MM.1S (cell line): ENCODE results near the gene NOP14.

Source experiments
- DNase-seq: peaks from one replicate; pipeline ENCODE4 v3.0.0-alpha.2; 2015
- H2AFZ ChIP-seq: fragments of 300-600 bp; sonication (generic); 2 replicates; pipeline ENCODE4 v1.6.0; 2016; ENCODE audit warnings: antibody characterized with exemption, low read length
- H3F3A ChIP-seq: fragments of 300-600 bp; sonication (generic); 2 replicates; pipeline ENCODE4 v1.6.1; 2016; ENCODE audit warnings: mild to moderate bottlenecking, antibody characterized with exemption, low read length, moderate library complexity, mixed read lengths; ENCODE audit not compliant: insufficient read depth
- H3K27ac ChIP-seq: fragments of 300-600 bp; sonication (generic); 2 replicates; pipeline ENCODE4 v1.5.1; 2016; ENCODE audit warnings: mild to moderate bottlenecking, low read length
- H3K27me3 ChIP-seq: fragments of 300-600 bp; sonication (generic); replicated peaks from 2 replicates; pipeline ENCODE4 v1.6.0; 2016; ENCODE audit warnings: low read length; ENCODE audit not compliant: insufficient read depth
- H3K36me3 ChIP-seq: fragments of 300-600 bp; sonication (generic); replicated peaks from 2 replicates; pipeline ENCODE4 v1.6.1; 2016; ENCODE audit warnings: mild to moderate bottlenecking, low read length, mixed read lengths; ENCODE audit not compliant: insufficient read depth
- H3K4me1 ChIP-seq: fragments of 300-600 bp; sonication (generic); 2 replicates; pipeline ENCODE4 v1.6.1; 2016; ENCODE audit warnings: low read length, mixed read lengths
- H3K4me2 ChIP-seq: fragments of 300-600 bp; sonication (generic); 2 replicates; pipeline ENCODE4 v1.6.0; 2016; ENCODE audit warnings: low read depth, low read length
- H3K4me3 ChIP-seq: fragments of 300-600 bp; sonication (generic); 2 replicates; pipeline ENCODE4 v1.5.1; 2016; ENCODE audit warnings: low read length, mixed read lengths
- H3K79me2 ChIP-seq: fragments of 300-600 bp; sonication (generic); 2 replicates; pipeline ENCODE4 v1.6.1; 2016; ENCODE audit warnings: mixed run types, low read length, mixed read lengths
- H3K9ac ChIP-seq: fragments of 300-600 bp; sonication (generic); 2 replicates; pipeline ENCODE4 v1.6.1; 2016; ENCODE audit warnings: low read length, mixed read lengths
- H3K9me2 ChIP-seq: fragments of 300-600 bp; sonication (generic); replicated peaks from 2 replicates; pipeline ENCODE4 v1.6.1; 2016; ENCODE audit warnings: mild to moderate bottlenecking, low read length, mixed read lengths; ENCODE audit not compliant: insufficient read depth
- H3K9me3 ChIP-seq: fragments of 300-600 bp; sonication (generic); replicated peaks from 2 replicates; pipeline ENCODE4 v1.6.1; 2016; ENCODE audit warnings: mild to moderate bottlenecking, low read length, mixed read lengths; ENCODE audit not compliant: insufficient read depth
- H4K20me1 ChIP-seq: fragments of 300-600 bp; sonication (generic); 2 replicates; pipeline ENCODE4 v1.6.1; 2016; ENCODE audit warnings: mild to moderate bottlenecking, low read length, moderate library complexity, mixed read lengths; ENCODE audit not compliant: insufficient read depth
- EZH2 ChIP-seq: fragments of 300-600 bp; sonication (generic); optimal IDR thresholded peaks from 2 replicates; pipeline ENCODE3; 2017; ENCODE audit warnings: low read depth, mild to moderate bottlenecking, antibody characterized with exemption, low read length, mixed read lengths
- EZH2phosphoT487 ChIP-seq: fragments of 300-600 bp; sonication (generic); IDR thresholded peaks from 2 replicates; pipeline ENCODE4 v1.6.1; 2018; ENCODE audit warnings: antibody characterized with exemption, low read length
- TF ChIP-seq, protein P1 (sequence below): fragments of 300-600 bp; sonication (generic); IDR thresholded peaks from 2 replicates; pipeline ENCODE4 v1.5.1; 2016; ENCODE audit warnings: antibody characterized with exemption, low read length, mixed read lengths

Gene NOP14

DNA sequence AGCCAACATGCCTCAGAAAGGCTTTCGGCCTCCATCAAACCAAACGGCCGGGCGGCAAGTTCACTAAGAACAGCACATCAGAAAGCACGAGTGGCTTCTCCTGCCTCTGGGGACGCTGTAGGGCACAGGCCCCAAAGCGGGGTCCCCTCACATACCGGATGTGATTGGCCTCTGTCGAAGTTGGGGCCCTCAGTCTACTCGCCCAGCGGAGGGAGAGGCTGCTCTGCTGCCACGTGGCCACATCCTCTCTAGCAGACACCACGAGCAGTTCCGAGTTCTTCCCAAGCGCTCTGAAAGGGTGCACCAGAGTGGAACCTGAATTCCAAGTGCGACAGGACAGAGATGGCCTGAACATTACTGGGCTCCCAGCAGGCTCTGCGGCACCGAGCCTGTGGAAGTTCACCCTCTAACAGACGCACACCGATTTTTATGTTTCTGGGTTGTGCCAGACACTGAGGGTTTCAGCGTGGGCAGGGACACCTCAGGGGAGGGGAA lies 21.1 kb downstream of the NOP14 start:
- H3K79me2 ChIP-seq, result peaks cover under 1% of the 10 kb centered on the region
- no peak overlapping the region for H3K9ac ChIP-seq
- no peak for TF ChIP-seq EZH2
- H3F3A ChIP-seq, result 0 out of 2 replicates have a peak, but pooled peaks cover under 1% of the 10 kb centered on the region
- no peaks in the 10 kb centered on the region for H3K27me3 ChIP-seq
- no peaks in the 10 kb centered on the region for H4K20me1 ChIP-seq
- no peak overlapping the region for H3K27ac ChIP-seq
- DNase-seq, result no peak
- peaks cover 5% of the 10 kb centered on the region for H3K36me3 ChIP-seq
- no peak overlapping the region for H3K4me3 ChIP-seq
- H3K4me2 ChIP-seq, result no peak overlapping the region
- H3K4me1 ChIP-seq, result no peaks in the 10 kb centered on the region
- H2AFZ ChIP-seq, result no peak overlapping the region
- no peaks in the 10 kb centered on the region for H3K9me3 ChIP-seq
- no peaks in the 10 kb centered on the region for H3K9me2 ChIP-seq

DNA sequence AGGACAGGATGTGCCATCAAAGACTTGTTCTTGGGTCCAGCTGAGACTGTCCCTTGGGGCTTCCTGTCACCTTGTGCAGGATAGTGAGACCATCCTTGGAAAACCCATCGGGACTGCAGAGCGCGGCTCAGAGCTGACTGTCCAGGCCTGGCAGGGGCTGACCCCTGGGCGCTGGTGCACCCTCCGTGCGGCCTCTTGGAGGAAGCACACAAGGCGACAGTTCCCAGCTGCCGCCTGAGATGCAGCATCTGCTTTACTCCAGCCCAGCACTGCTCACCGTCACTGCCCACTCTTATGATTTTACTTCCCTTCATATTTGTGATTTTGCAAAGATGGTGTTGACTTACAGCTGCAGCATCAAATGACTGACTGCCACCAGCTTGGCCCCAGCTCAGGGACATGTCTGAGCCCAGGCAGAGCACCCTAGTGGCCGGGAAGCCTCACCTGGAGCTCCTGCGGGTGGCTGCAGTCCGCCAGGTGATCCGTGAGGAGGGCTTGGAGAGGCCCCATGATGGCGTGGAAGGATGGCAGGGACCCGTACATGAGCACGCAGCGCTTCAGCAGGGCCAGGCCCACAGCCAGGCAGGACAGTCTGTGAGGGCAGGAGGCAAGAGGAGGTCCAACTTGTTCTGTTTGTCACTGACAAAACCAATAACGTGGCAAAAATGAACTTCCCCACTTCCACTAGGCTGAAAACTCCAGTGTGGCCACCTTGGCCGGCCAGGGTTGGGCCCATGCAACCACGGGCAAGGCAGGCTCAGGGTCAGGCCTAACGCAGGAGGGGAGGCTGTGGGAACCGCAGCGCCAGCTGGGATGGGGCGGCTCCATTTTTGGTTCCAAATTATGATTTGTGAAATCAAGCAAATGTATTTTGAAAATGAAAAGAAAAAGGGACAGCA lies 21.8 kb downstream of the NOP14 start:
- H3K27me3 ChIP-seq, result no peaks in the 10 kb centered on the region
- no peak overlapping the region for H3K4me3 ChIP-seq
- H4K20me1 ChIP-seq, result no peaks in the 10 kb centered on the region
- no peaks in the 10 kb centered on the region for H3K9me2 ChIP-seq
- no peak overlapping the region for H2AFZ ChIP-seq
- no peaks in the 10 kb centered on the region for H3K4me1 ChIP-seq
- no peak overlapping the region for H3K4me2 ChIP-seq
- no peaks in the 10 kb centered on the region for H3K9me3 ChIP-seq
- no peaks in the 10 kb centered on the region for H3K79me2 ChIP-seq
- no peak for DNase-seq
- no peak overlapping the region for H3K9ac ChIP-seq
- H3K27ac ChIP-seq, result no peak overlapping the region
- peaks cover 7% of the 10 kb centered on the region; the same call in 1 of the 2 replicates for H3F3A ChIP-seq
- TF ChIP-seq, protein P1, sequence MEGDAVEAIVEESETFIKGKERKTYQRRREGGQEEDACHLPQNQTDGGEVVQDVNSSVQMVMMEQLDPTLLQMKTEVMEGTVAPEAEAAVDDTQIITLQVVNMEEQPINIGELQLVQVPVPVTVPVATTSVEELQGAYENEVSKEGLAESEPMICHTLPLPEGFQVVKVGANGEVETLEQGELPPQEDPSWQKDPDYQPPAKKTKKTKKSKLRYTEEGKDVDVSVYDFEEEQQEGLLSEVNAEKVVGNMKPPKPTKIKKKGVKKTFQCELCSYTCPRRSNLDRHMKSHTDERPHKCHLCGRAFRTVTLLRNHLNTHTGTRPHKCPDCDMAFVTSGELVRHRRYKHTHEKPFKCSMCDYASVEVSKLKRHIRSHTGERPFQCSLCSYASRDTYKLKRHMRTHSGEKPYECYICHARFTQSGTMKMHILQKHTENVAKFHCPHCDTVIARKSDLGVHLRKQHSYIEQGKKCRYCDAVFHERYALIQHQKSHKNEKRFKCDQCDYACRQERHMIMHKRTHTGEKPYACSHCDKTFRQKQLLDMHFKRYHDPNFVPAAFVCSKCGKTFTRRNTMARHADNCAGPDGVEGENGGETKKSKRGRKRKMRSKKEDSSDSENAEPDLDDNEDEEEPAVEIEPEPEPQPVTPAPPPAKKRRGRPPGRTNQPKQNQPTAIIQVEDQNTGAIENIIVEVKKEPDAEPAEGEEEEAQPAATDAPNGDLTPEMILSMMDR, result no peak
- no peak for TF ChIP-seq EZH2phosphoT487
- TF ChIP-seq EZH2, result no peak
- peaks cover 3% of the 10 kb centered on the region; the same call in 1 of the 2 replicates for H3K36me3 ChIP-seq

DNA sequence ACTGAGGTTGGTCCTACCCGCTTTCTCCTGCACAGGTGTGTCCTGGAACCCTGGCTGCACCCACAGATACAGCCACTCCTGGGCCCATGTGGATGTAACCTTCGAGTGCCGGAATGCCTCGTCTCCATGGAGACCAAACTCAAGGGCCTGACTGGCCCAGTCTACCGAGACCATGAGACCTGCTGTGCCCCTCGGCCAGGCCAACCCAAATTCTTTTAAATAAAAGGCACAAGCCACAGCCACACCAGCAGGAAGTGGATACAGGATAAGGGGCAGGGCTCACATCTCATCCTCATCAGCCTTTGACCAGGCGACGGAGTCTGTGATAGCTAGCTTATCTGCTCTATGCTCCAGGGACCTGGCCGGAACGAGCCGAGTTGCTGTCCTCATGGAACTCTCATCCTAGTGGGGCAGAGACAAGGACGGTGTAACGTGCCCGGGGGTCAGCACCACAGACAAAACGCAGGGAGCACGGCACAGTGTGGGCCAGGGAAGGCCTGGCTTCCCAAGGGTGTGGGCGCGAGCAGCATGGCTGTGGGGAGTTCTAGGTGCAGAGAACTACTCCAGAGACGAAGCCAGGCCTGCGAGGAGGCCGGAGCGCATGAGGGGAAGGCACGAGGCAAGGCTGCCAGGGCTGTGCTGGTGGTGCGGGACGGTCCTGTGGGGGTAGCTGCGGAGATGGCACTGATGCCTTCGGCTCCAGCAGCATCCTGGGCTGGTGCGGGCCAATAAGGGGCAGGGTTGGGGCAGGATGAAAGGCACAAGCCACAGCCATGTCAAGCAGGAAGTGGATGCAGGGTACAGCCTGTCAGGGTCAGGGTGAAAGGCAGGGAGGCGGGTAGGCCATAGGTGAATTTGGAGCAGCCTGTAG lies 22.7 kb downstream of the NOP14 start:
- Histone ChIP-seq H3K79me2 (no peaks in the 10 kb centered on the region; the same call in 1 of the 2 replicates), H3K9me2 (no peaks in the 10 kb centered on the region), H3F3A (peaks cover 15% of the 10 kb centered on the region; the same call in 1 of the 2 replicates), H3K27me3 (no peaks in the 10 kb centered on the region), H2AFZ (no peak overlapping the region), H3K36me3 (peaks cover 3% of the 10 kb centered on the region; the same call in 1 of the 2 replicates), H3K27ac (no peak overlapping the region), H4K20me1 (no peaks in the 10 kb centered on the region), H3K4me3 (no peak overlapping the region), H3K4me1 (peaks cover 7% of the 10 kb centered on the region; the same call in 1 of the 2 replicates), H3K4me2 (no peak overlapping the region), H3K9ac (no peak overlapping the region), H3K9me3 (no peaks in the 10 kb centered on the region)
- no peak for DNase-seq
- TF ChIP-seq EZH2 (no peak), EZH2phosphoT487 (no peak)
- TF ChIP-seq, protein P1, result no peak
